ENCODE measurements around the gene SLC9A5.

SLC9A5 gene

GRCh38 chr16:67240506-67240905 is 8.3 kb upstream of the SLC9A5 start:
- Mint-ChIP-seq H3K27ac (no peak overlapping the region), H3K9me3 (no peaks in the 10 kb centered on the region), H3K36me3 (ENCODE audit: low read depth) (peaks cover 12% of the 10 kb centered on the region), H3K4me1 (peaks cover 7% of the 10 kb centered on the region), H3K27me3 (ENCODE audit: low read depth) (no peaks in the 10 kb centered on the region), H3K4me3 (no peak overlapping the region)
- no peak for TF ChIP-seq CTCF (IDR thresholded peaks at IDR 0.05; ENCODE audit: unreplicated experiment in 3 of 3)

- Mint-ChIP-seq H3K4me1 (peaks cover 7% of the 10 kb centered on the region), H3K27me3 (ENCODE audit: low read depth) (no peaks in the 10 kb centered on the region), H3K36me3 (ENCODE audit: low read depth) (peaks cover 8% of the 10 kb centered on the region), H3K9me3 (no peaks in the 10 kb centered on the region), H3K4me3 (no peak overlapping the region), H3K27ac (no peak overlapping the region)
- no peak for TF ChIP-seq CTCF (IDR thresholded peaks at IDR 0.05; ENCODE audit: unreplicated experiment in 3 of 3)
Measured at GRCh38 chr16:67241008-67241900, 7.5 kb upstream of the SLC9A5 start.

- Mint-ChIP-seq H3K36me3 (ENCODE audit: low read depth) (peaks cover 4% of the 10 kb centered on the region), H3K9me3 (no peaks in the 10 kb centered on the region), H3K27ac (no peak overlapping the region)
Measured at GRCh38 chr16:67242138-67242730, 6.5 kb upstream of the SLC9A5 start.

GRCh38 chr16:67243481-67243880 is 5.3 kb upstream of the SLC9A5 start:
- TF ChIP-seq CTCF (IDR thresholded peaks at IDR 0.05; ENCODE audit: unreplicated experiment in 3 of 3), result no peak
- Mint-ChIP-seq H3K36me3 (ENCODE audit: low read depth) (no peaks in the 10 kb centered on the region), H3K27ac (no peak overlapping the region), H3K27me3 (ENCODE audit: low read depth) (peaks cover 10% of the 10 kb centered on the region), H3K4me1 (peaks cover 17% of the 10 kb centered on the region), H3K4me3 (peak overlapping the region in 2 of 3 experiments; percentile 26 to 37), H3K9me3 (no peaks in the 10 kb centered on the region)

More at GRCh38 chr16:67242138-67242730, 6.5 kb upstream of the SLC9A5 start:
- TF ChIP-seq CTCF (IDR thresholded peaks at IDR 0.05; ENCODE audit: unreplicated experiment in 3 of 3), result no peak
- no peaks in the 10 kb centered on the region for H3K27me3 Mint-ChIP-seq (ENCODE audit: low read depth)
- H3K4me3 Mint-ChIP-seq, result no peak overlapping the region
- peaks cover 7% of the 10 kb centered on the region for H3K4me1 Mint-ChIP-seq

GRCh38 chr16:67244387-67245185 is 4.2 kb upstream of the SLC9A5 start:
- TF ChIP-seq CTCF (IDR thresholded peaks at IDR 0.05; ENCODE audit: unreplicated experiment in 3 of 3), result no peak
- no peaks in the 10 kb centered on the region for H3K36me3 Mint-ChIP-seq (ENCODE audit: low read depth)

More at GRCh38 chr16:67244387-67245185, 4.2 kb upstream of the SLC9A5 start:
- Mint-ChIP-seq H3K9me3 (no peaks in the 10 kb centered on the region), H3K27me3 (ENCODE audit: low read depth) (peaks cover 15% of the 10 kb centered on the region), H3K4me3 (peak overlapping the region; percentile 82 to 90 (median 89)), H3K4me1 (peaks cover 21% of the 10 kb centered on the region), H3K27ac (peak overlapping the region; percentile 51 to 89 (median 68))

All from nephron (organoid).